ENCODE results near the gene CWC22. TPM values are rescaled to one million over a fixed set of nuclear protein-coding genes. Genes with fewer than 3 reads are reported as not detected.

The CWC22 gene
- total RNA-seq, 2 donors from 2014 or later, result 13.4 to 18.4 TPM

GRCh38 chr2:179948058-179948457 lies 59.0 kb downstream of the CWC22 start:
- intact Hi-C loops (cut with DNase I), result no loop called here
- no peaks in the 10 kb centered on the region for H3K4me1 ChIP-seq
- DNase-seq, result no peak
- no peak overlapping the region for H3K27ac ChIP-seq
- TF ChIP-seq CTCF (IDR thresholded peaks at IDR 0.05), result no peak
- H3K4me3 ChIP-seq, result no peak overlapping the region
- H3K27me3 ChIP-seq, result no peaks in the 10 kb centered on the region
- H3K9me3 ChIP-seq, result no peaks in the 10 kb centered on the region
- no peak overlapping the region for H3K9ac ChIP-seq (ENCODE audit: low read depth in 2 of 2, low read length in 2 of 2)
- H3K36me3 ChIP-seq, result no peaks in the 10 kb centered on the region

- H3K36me3 ChIP-seq, result no peaks in the 10 kb centered on the region
- H3K4me3 ChIP-seq, result no peak overlapping the region
- no peak for TF ChIP-seq CTCF (IDR thresholded peaks at IDR 0.05)
- no peaks in the 10 kb centered on the region for H3K9me3 ChIP-seq
- no peaks in the 10 kb centered on the region for H3K4me1 ChIP-seq
- no peak for DNase-seq
- no peaks in the 10 kb centered on the region for H3K27me3 ChIP-seq
- intact Hi-C loops (cut with DNase I), result no loop called here
- H3K9ac ChIP-seq (ENCODE audit: low read depth in 2 of 2, low read length in 2 of 2), result no peak overlapping the region
- no peak overlapping the region for H3K27ac ChIP-seq
These were observed 60.1 kb downstream of the CWC22 start for GRCh38 chr2:179946810-179947615.

GRCh38 chr2:179946346-179946745 lies 60.8 kb downstream of the CWC22 start:
- Histone ChIP-seq H3K4me3 (no peak overlapping the region), H3K27ac (no peak overlapping the region), H3K9ac (ENCODE audit: low read depth in 2 of 2, low read length in 2 of 2) (no peak overlapping the region), H3K4me1 (no peaks in the 10 kb centered on the region), H3K36me3 (no peaks in the 10 kb centered on the region), H3K9me3 (no peaks in the 10 kb centered on the region), H3K27me3 (no peaks in the 10 kb centered on the region)
- intact Hi-C loops (cut with DNase I), result no loop called here
- no peak for DNase-seq
- no peak for TF ChIP-seq CTCF (IDR thresholded peaks at IDR 0.05)

GRCh38 chr2:179939259-179939658 lies 67.8 kb downstream of the CWC22 start:
- Histone ChIP-seq H3K9me3 (no peaks in the 10 kb centered on the region), H3K27me3 (no peaks in the 10 kb centered on the region), H3K27ac (no peak overlapping the region), H3K9ac (ENCODE audit: low read depth in 2 of 2, low read length in 2 of 2) (no peak overlapping the region), H3K36me3 (no peaks in the 10 kb centered on the region), H3K4me1 (no peaks in the 10 kb centered on the region), H3K4me3 (no peak overlapping the region)
- no peak for TF ChIP-seq CTCF (IDR thresholded peaks at IDR 0.05)
- intact Hi-C loops (cut with DNase I), result no loop called here
- DNase-seq, result no peak

GRCh38 chr2:179938026-179938425 lies 69.1 kb downstream of the CWC22 start:
- no peaks in the 10 kb centered on the region for H3K36me3 ChIP-seq
- intact Hi-C loops (cut with DNase I), result no loop called here

More at GRCh38 chr2:179938026-179938425, 69.1 kb downstream of the CWC22 start:
- no peak for DNase-seq
- Histone ChIP-seq H3K9ac (ENCODE audit: low read depth in 2 of 2, low read length in 2 of 2) (no peak overlapping the region), H3K9me3 (no peaks in the 10 kb centered on the region), H3K4me1 (no peaks in the 10 kb centered on the region), H3K27me3 (no peaks in the 10 kb centered on the region), H3K4me3 (no peak overlapping the region), H3K27ac (no peak overlapping the region)
- no peak for TF ChIP-seq CTCF (IDR thresholded peaks at IDR 0.05)
